MM.1S (cell line): ENCODE data around the gene CR2.

Experiments used
- DNase-seq: peaks from one replicate; pipeline ENCODE4 v3.0.0-alpha.2; 2015
- H2AFZ ChIP-seq: fragments of 300-600 bp; sonication (generic); 2 replicates; pipeline ENCODE4 v1.6.0; 2016; ENCODE audit warnings: antibody characterized with exemption, low read length
- H3F3A ChIP-seq: fragments of 300-600 bp; sonication (generic); 2 replicates; pipeline ENCODE4 v1.6.1; 2016; ENCODE audit warnings: mild to moderate bottlenecking, antibody characterized with exemption, low read length, moderate library complexity, mixed read lengths; ENCODE audit not compliant: insufficient read depth
- H3K27ac ChIP-seq: fragments of 300-600 bp; sonication (generic); 2 replicates; pipeline ENCODE4 v1.5.1; 2016; ENCODE audit warnings: mild to moderate bottlenecking, low read length
- H3K27me3 ChIP-seq: fragments of 300-600 bp; sonication (generic); replicated peaks from 2 replicates; pipeline ENCODE4 v1.6.0; 2016; ENCODE audit warnings: low read length; ENCODE audit not compliant: insufficient read depth
- H3K36me3 ChIP-seq: fragments of 300-600 bp; sonication (generic); replicated peaks from 2 replicates; pipeline ENCODE4 v1.6.1; 2016; ENCODE audit warnings: mild to moderate bottlenecking, low read length, mixed read lengths; ENCODE audit not compliant: insufficient read depth
- H3K4me1 ChIP-seq: fragments of 300-600 bp; sonication (generic); 2 replicates; pipeline ENCODE4 v1.6.1; 2016; ENCODE audit warnings: low read length, mixed read lengths
- H3K4me2 ChIP-seq: fragments of 300-600 bp; sonication (generic); 2 replicates; pipeline ENCODE4 v1.6.0; 2016; ENCODE audit warnings: low read depth, low read length
- H3K4me3 ChIP-seq: fragments of 300-600 bp; sonication (generic); 2 replicates; pipeline ENCODE4 v1.5.1; 2016; ENCODE audit warnings: low read length, mixed read lengths
- H3K79me2 ChIP-seq: fragments of 300-600 bp; sonication (generic); 2 replicates; pipeline ENCODE4 v1.6.1; 2016; ENCODE audit warnings: mixed run types, low read length, mixed read lengths
- H3K9ac ChIP-seq: fragments of 300-600 bp; sonication (generic); 2 replicates; pipeline ENCODE4 v1.6.1; 2016; ENCODE audit warnings: low read length, mixed read lengths
- H3K9me2 ChIP-seq: fragments of 300-600 bp; sonication (generic); replicated peaks from 2 replicates; pipeline ENCODE4 v1.6.1; 2016; ENCODE audit warnings: mild to moderate bottlenecking, low read length, mixed read lengths; ENCODE audit not compliant: insufficient read depth
- H3K9me3 ChIP-seq: fragments of 300-600 bp; sonication (generic); replicated peaks from 2 replicates; pipeline ENCODE4 v1.6.1; 2016; ENCODE audit warnings: mild to moderate bottlenecking, low read length, mixed read lengths; ENCODE audit not compliant: insufficient read depth
- H4K20me1 ChIP-seq: fragments of 300-600 bp; sonication (generic); 2 replicates; pipeline ENCODE4 v1.6.1; 2016; ENCODE audit warnings: mild to moderate bottlenecking, low read length, moderate library complexity, mixed read lengths; ENCODE audit not compliant: insufficient read depth
- EZH2 ChIP-seq: fragments of 300-600 bp; sonication (generic); optimal IDR thresholded peaks from 2 replicates; pipeline ENCODE3; 2017; ENCODE audit warnings: low read depth, mild to moderate bottlenecking, antibody characterized with exemption, low read length, mixed read lengths
- EZH2phosphoT487 ChIP-seq: fragments of 300-600 bp; sonication (generic); IDR thresholded peaks from 2 replicates; pipeline ENCODE4 v1.6.1; 2018; ENCODE audit warnings: antibody characterized with exemption, low read length
- TF ChIP-seq, protein P1 (sequence below): fragments of 300-600 bp; sonication (generic); IDR thresholded peaks from 2 replicates; pipeline ENCODE4 v1.5.1; 2016; ENCODE audit warnings: antibody characterized with exemption, low read length, mixed read lengths

Gene CR2

DNA sequence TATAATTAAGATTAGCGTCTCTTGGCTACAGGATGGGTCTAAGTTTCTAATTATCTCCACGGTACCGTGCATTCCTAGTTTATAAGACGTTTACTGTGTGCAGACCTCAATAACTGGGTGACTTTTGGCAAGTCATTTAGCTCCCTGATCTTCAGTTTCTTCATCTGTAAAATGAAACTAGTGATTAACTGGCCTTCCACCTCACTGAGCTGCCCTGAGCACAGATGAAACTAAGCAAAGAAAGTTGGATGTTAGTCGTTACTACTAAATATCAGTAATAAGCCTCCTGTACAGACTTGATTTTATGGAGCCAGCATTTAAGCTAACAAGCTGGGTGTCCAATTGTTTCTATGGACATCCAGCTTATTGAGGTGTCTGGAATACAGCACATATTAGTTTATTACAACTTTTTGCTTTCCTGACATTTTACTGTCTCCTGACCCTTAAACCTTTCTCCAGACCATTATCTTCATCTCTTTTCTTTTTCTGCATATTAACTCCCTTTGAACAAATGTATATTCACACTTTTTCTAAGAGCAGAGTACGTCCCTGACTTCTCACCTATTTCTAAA, 1.1 kb downstream of the CR2 start:
- no peaks in the 10 kb centered on the region for H3K9me3 ChIP-seq
- H3K27ac ChIP-seq, result peak overlapping the region; percentile 49; the same call in 1 of the 2 replicates
- peaks cover 19% of the 10 kb centered on the region for H3K4me1 ChIP-seq
- peak overlapping the region; percentile 78 for H3K4me3 ChIP-seq
- H3K9ac ChIP-seq, result peak overlapping the region; percentile 54
- H4K20me1 ChIP-seq, result no peaks in the 10 kb centered on the region
- peak overlapping the region; percentile 92 for H3K4me2 ChIP-seq
- H3F3A ChIP-seq, result peaks cover 21% of the 10 kb centered on the region
- H3K79me2 ChIP-seq, result no peaks in the 10 kb centered on the region
- peak overlapping the region; percentile 87 for H2AFZ ChIP-seq
- H3K36me3 ChIP-seq, result no peaks in the 10 kb centered on the region
- TF ChIP-seq, protein P1, sequence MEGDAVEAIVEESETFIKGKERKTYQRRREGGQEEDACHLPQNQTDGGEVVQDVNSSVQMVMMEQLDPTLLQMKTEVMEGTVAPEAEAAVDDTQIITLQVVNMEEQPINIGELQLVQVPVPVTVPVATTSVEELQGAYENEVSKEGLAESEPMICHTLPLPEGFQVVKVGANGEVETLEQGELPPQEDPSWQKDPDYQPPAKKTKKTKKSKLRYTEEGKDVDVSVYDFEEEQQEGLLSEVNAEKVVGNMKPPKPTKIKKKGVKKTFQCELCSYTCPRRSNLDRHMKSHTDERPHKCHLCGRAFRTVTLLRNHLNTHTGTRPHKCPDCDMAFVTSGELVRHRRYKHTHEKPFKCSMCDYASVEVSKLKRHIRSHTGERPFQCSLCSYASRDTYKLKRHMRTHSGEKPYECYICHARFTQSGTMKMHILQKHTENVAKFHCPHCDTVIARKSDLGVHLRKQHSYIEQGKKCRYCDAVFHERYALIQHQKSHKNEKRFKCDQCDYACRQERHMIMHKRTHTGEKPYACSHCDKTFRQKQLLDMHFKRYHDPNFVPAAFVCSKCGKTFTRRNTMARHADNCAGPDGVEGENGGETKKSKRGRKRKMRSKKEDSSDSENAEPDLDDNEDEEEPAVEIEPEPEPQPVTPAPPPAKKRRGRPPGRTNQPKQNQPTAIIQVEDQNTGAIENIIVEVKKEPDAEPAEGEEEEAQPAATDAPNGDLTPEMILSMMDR, result no peak
- no peak for TF ChIP-seq EZH2
- no peak for TF ChIP-seq EZH2phosphoT487
- no peaks in the 10 kb centered on the region for H3K9me2 ChIP-seq
- peak; percentile 41 for DNase-seq
- H3K27me3 ChIP-seq, result 0 out of 2 replicates have a peak, but pooled peaks cover 5% of the 10 kb centered on the region

DNA sequence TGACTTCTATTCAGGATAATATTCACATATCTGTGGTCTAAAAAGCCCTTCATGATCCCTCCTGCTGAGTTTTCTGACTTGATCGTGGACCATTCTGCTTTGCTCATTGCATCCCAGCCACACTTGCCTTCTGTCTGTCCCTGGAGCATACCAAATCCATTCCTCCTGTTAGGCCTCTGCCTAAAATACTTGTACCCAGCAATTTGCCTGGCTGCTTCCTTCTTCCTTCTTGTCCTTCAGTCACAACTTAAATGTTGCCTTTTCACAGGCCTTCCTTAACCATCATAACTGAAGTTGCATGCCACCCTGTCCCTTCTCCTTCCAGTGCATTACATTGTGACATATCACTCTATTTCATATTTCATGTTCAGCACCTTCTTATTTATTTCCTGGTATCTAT, 4.3 kb downstream of the CR2 start:
- Histone ChIP-seq H3K9me2 (no peaks in the 10 kb centered on the region), H3K4me2 (no peak overlapping the region), H3K27me3 (0 out of 2 replicates have a peak, but pooled peaks cover 5% of the 10 kb centered on the region), H4K20me1 (no peaks in the 10 kb centered on the region), H3K4me3 (no peak overlapping the region), H3K9me3 (no peaks in the 10 kb centered on the region), H3K36me3 (no peaks in the 10 kb centered on the region), H3K79me2 (no peaks in the 10 kb centered on the region), H3F3A (peaks cover 21% of the 10 kb centered on the region), H2AFZ (no peak overlapping the region), H3K9ac (no peak overlapping the region), H3K27ac (no peak overlapping the region), H3K4me1 (peaks cover 19% of the 10 kb centered on the region)
- TF ChIP-seq EZH2, result no peak
- TF ChIP-seq, protein P1, result no peak
- TF ChIP-seq EZH2phosphoT487, result no peak
- DNase-seq, result no peak

DNA sequence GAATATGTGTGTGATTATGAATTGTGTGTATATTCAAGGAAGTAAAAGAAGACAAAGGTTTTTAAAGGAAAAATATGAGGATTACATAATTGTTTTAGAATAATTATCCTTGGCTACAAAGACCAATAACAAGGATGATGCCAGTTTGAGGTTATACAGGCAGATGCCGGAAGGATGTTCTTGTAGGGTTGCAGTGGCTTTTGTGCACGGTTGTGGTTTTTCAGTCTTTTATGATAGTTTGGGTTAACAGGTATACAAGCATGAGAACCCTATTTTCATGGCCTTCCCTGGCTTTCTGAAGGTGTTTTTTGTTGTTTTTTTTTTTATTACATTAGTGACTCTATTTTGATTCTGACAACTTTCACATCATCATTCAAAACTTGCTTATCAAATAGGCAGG, 4.9 kb downstream of the CR2 start:
- Histone ChIP-seq H3K9me2 (no peaks in the 10 kb centered on the region), H3K9ac (no peak overlapping the region), H3F3A (peaks cover 17% of the 10 kb centered on the region), H3K79me2 (no peaks in the 10 kb centered on the region), H3K36me3 (no peaks in the 10 kb centered on the region), H3K27me3 (0 out of 2 replicates have a peak, but pooled peaks cover 5% of the 10 kb centered on the region), H3K27ac (no peak overlapping the region), H4K20me1 (no peaks in the 10 kb centered on the region), H3K4me1 (peaks cover 16% of the 10 kb centered on the region), H3K4me3 (no peak overlapping the region), H3K9me3 (no peaks in the 10 kb centered on the region), H3K4me2 (no peak overlapping the region), H2AFZ (no peak overlapping the region)
- TF ChIP-seq EZH2, result no peak
- DNase-seq, result peak; percentile 54

DNA sequence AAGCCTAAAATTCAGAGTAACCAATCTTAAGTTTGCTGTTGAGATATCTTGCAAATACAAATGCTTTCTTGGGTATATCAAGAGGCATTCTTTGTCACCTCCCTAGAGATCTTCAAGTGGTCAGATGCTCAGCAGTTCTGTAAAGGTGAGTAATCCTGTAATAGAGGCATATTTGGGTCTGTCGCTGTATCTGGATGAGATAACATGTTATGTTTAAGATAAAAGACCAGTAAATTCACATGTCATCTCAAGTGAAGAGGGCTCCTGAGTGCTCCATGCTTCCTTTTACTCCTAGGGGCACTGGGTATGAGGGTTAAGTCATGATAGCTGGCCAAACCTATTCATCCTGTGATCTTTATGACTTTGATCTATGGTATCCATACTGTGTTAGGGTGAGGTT, 7.5 kb downstream of the CR2 start:
- no peaks in the 10 kb centered on the region for H3K79me2 ChIP-seq
- no peaks in the 10 kb centered on the region for H3K9me3 ChIP-seq
- no peak overlapping the region for H3K9ac ChIP-seq
- no peaks in the 10 kb centered on the region for H3F3A ChIP-seq
- no peaks in the 10 kb centered on the region for H3K9me2 ChIP-seq
- no peak for DNase-seq
- no peak overlapping the region for H3K4me2 ChIP-seq
- no peak for TF ChIP-seq EZH2
- TF ChIP-seq, protein P1, result no peak
- no peak for TF ChIP-seq EZH2phosphoT487
- 0 out of 2 replicates have a peak, but pooled peaks cover 5% of the 10 kb centered on the region for H3K27me3 ChIP-seq
- no peaks in the 10 kb centered on the region for H4K20me1 ChIP-seq
- H3K4me1 ChIP-seq, result peaks cover 7% of the 10 kb centered on the region
- H3K36me3 ChIP-seq, result no peaks in the 10 kb centered on the region
- no peak overlapping the region for H3K4me3 ChIP-seq
- no peak overlapping the region for H3K27ac ChIP-seq
- no peak overlapping the region for H2AFZ ChIP-seq
